ENCODE results near the gene SETX. TPM values are rescaled to one million over a fixed set of nuclear protein-coding genes. Genes with fewer than 3 reads are reported as not detected.

Gene SETX
- total RNA-seq, 1 donor from 2014 or later = 56.9 TPM

DNA sequence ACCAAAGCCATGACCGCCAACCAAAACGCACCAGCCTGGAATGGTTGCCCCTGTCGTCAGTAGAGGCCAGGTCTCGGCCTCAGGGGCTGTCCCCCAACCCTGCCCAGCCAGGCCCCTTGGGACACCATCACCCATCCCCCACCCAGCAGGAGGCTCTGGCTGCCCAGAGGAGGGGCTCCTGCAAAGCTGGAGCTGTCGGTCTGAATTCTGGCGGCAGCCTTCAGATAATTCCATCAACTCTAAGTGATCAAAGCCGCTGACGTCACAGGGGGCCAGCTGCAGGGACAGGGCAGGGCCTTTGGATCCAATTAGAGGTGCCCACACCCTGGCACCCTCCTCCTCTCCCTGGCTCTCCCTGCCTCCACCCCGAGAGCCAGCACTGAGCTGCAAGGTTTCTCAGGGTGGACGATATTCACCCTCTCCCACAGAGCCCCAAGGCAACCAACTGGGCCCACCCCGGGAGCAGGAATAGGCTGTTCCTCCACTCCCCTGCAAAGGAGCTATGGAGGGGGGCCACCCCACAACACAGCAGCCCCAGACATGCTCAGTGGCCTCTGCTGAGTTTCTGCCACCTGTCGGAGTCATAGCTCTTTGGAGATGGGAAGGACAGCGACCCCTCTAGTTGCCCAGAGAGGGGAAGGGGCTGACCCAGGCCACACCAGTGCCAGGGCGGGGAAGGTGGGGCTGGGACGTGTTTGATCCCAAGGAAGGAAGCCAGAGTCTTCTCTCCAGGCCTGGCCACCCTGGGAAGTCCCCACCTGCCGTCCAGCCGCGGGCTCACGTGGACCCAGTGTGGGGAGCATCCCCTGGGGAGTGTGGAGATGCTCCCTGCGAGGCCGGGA lies 114.6 kb downstream of the SETX start:
- peak; percentile 64 for DNase-seq
- Histone ChIP-seq H3K9me3 (no peaks in the 10 kb centered on the region), H3K27ac (no peak overlapping the region), H3K27me3 (no peaks in the 10 kb centered on the region), H3K36me3 (no peaks in the 10 kb centered on the region), H3K4me3 (peak overlapping the region; percentile 56), H3K4me1 (peaks cover 11% of the 10 kb centered on the region)
- intact Hi-C loops (cut with DNase I) = loop anchor here (5.0 kb wide), 1 partner anchor 478 kb away; no protein-coding TSS in a partner anchor
- TF ChIP-seq, protein P1, sequence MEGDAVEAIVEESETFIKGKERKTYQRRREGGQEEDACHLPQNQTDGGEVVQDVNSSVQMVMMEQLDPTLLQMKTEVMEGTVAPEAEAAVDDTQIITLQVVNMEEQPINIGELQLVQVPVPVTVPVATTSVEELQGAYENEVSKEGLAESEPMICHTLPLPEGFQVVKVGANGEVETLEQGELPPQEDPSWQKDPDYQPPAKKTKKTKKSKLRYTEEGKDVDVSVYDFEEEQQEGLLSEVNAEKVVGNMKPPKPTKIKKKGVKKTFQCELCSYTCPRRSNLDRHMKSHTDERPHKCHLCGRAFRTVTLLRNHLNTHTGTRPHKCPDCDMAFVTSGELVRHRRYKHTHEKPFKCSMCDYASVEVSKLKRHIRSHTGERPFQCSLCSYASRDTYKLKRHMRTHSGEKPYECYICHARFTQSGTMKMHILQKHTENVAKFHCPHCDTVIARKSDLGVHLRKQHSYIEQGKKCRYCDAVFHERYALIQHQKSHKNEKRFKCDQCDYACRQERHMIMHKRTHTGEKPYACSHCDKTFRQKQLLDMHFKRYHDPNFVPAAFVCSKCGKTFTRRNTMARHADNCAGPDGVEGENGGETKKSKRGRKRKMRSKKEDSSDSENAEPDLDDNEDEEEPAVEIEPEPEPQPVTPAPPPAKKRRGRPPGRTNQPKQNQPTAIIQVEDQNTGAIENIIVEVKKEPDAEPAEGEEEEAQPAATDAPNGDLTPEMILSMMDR (IDR thresholded peaks at IDR 0.05) = no peak
- ATAC-seq = no peak

DNA sequence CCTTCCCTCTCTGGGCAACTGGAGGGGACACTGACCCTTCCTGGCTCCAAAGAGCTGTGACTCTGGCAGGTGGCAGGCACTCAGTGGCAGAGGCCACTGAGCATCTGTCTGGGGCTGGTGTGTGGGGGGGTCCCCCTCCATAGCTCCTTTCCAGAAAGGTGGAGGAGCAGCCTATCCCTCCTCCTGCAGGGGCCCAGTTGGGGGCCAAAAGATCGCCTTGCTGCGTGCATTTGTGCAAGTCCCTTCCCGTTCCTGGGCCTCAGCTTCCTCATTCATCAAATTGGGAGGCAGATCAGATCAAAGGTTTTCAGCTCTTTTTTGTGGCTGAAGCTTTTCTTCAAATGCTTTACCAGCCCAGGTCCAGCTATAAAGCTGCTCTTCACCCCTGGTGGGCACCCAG lies 115.3 kb downstream of the SETX start:
- ATAC-seq = no peak

DNA sequence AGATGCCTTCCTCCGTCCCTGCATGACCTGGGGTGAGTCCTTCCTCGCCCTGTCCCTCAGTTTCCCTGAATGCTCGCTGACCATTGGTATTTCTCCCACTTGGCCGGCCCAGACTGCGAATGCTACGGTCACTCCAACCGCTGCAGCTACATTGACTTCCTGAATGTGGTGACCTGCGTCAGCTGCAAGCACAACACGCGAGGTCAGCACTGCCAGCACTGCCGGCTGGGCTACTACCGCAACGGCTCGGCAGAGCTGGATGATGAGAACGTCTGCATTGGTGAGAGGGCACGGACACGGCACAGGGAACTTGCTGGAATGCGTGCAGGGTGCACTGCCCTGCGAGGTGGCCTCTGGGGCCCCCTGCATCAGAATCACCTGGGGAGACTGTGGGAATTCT lies 115.8 kb downstream of the SETX start:
- ATAC-seq (no peak), DNase-seq (peak; percentile 64)
- TF ChIP-seq, protein P1 (IDR thresholded peaks at IDR 0.05) = no peak
- H3K4me3 ChIP-seq = no peak overlapping the region
- H3K27me3 ChIP-seq = no peaks in the 10 kb centered on the region
- H3K36me3 ChIP-seq = no peaks in the 10 kb centered on the region
- H3K4me1 ChIP-seq = peaks cover 11% of the 10 kb centered on the region
- intact Hi-C loops (cut with DNase I) = loop anchor here (5.0 kb wide), 1 partner anchor 477 kb away; no protein-coding TSS in a partner anchor
- H3K9me3 ChIP-seq = no peaks in the 10 kb centered on the region
- H3K27ac ChIP-seq = no peak overlapping the region

More for the DNA sequence above, 115.3 kb downstream of the SETX start:
- intact Hi-C loops (cut with DNase I) = loop anchor here (5.0 kb wide), 1 partner anchor 477 kb away; no protein-coding TSS in a partner anchor
- no peaks in the 10 kb centered on the region for H3K9me3 ChIP-seq
- peaks cover 11% of the 10 kb centered on the region for H3K4me1 ChIP-seq
- no peak overlapping the region for H3K27ac ChIP-seq
- no peaks in the 10 kb centered on the region for H3K36me3 ChIP-seq
- TF ChIP-seq, protein P1 (IDR thresholded peaks at IDR 0.05) = no peak
- H3K27me3 ChIP-seq = no peaks in the 10 kb centered on the region
- no peak for DNase-seq
- H3K4me3 ChIP-seq = no peak overlapping the region

DNA sequence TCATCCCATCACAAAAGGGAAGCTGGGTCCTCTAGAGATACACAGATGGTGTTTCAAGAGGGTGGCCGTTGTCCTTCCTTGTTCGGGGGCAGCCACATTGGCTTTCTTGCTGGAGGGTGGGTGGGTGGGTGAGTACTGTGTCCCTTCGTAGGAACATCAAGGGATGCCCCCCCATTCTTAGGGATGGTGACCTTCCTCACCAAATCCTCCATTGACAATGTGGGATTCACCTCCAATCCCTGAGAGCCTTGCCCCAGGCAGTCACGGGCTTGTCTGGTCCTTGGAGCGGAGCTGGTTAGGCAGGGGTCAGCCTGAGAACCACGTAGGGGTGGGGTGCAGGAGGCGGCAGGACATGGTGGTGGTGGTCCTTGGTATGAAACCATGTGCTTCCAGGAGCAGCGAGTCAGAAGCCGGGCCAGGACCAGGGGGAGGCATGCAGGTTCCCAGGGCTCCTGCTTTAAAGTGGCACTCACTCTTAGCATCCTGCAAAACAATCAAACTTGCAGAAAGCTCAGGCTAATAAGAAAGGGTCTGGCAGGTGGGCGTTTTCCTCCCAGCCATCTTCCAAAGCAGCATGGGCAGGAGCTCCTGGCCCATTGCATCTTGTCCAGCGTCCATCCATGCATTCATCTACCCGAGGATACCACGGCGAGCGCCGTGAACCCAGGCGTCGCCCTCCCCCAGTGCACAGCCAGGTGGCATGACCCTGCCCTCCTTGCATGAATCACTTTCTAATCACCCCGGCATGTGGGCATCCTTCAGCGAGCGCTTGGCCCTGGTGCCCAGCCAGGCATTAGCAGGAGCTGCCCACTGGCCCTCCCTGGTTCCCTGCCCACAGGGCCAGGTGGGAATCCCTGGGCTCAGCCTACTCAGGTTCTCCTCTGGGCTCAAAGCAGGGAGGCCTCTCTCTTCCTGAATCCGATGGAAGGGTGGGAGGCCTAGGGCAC lies 116.5 kb downstream of the SETX start:
- H3K36me3 ChIP-seq = no peaks in the 10 kb centered on the region
- H3K27me3 ChIP-seq = no peaks in the 10 kb centered on the region
- TF ChIP-seq, protein P1 (IDR thresholded peaks at IDR 0.05) = no peak
- no peak overlapping the region for H3K27ac ChIP-seq
- no peak overlapping the region for H3K4me3 ChIP-seq
- no peaks in the 10 kb centered on the region for H3K9me3 ChIP-seq
- DNase-seq (peak; percentile 59), ATAC-seq (no peak)
- H3K4me1 ChIP-seq = peaks cover 11% of the 10 kb centered on the region
- intact Hi-C loops (cut with DNase I) = loop anchor here (5.0 kb wide), 1 partner anchor 476 kb away; no protein-coding TSS in a partner anchor

DNA sequence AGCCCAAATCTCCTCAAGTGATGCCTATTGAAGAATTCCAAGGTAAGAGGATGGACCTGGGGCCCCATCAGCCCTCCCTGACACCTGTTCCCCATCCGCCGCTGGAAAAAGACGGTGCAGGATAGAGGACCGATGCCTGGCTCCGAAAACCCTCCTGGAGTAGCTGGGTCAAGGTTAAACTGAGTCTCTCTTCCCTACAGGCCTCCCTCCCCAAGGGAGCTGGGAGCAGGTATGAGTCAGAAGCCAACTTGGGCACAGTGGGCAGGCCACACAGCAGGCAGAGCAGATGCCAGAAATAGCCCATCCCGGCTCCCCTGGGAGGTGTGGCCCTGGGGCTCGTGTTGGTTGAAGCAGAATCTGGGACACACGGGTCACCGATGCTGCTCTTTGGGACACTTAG lies 117.3 kb downstream of the SETX start:
- ATAC-seq (no peak), DNase-seq (peak; percentile 58)
- Histone ChIP-seq H3K4me1 (peaks cover 7% of the 10 kb centered on the region), H3K36me3 (no peaks in the 10 kb centered on the region), H3K27ac (no peak overlapping the region), H3K27me3 (no peaks in the 10 kb centered on the region), H3K4me3 (no peak overlapping the region), H3K9me3 (no peaks in the 10 kb centered on the region)
- TF ChIP-seq, protein P1 (IDR thresholded peaks at IDR 0.05) = no peak
- intact Hi-C loops (cut with DNase I) = loop anchor here (5.0 kb wide), 1 partner anchor 475 kb away; no protein-coding TSS in a partner anchor

Data from upper lobe of right lung (tissue), 1 donor.